Hepatocyte (in vitro differentiated cells): Measurements from ENCODE around the gene SMAD3.

Experiments
- EZH2 ChIP-seq: fragments of 200-600 bp; sonication (generic); IDR thresholded peaks from 2 replicates; pipeline ENCODE4 v1.6.1; 2016; ENCODE audit warnings: antibody characterized with exemption, mild to moderate bottlenecking, borderline replicate concordance
- TF ChIP-seq, protein P1 (sequence below): fragments of 200-600 bp; sonication (generic); IDR thresholded peaks from 2 replicates; pipeline ENCODE4 v1.5.1; 2016; ENCODE audit warnings: antibody characterized with exemption, mild to moderate bottlenecking; ENCODE audit not compliant: poor library complexity

DNA sequence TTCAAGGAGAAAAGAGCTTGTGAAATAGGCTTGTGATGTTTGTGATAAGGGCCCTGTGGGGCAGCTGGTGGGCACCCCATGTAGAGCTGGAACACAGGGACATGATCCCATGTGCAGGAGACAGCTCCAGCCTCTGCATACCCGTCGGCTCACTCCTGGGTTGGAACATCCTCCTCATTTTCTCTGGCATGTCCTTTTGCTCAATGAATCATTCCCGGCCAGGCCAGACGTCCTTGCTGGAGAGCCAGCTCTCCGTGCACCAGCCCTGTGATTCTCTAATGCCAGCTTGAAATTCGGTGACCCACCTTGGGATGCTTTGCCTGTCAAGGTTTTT, 77.3 kb downstream of the SMAD3 start:
- TF ChIP-seq EZH2, result no peak
- TF ChIP-seq, protein P1, sequence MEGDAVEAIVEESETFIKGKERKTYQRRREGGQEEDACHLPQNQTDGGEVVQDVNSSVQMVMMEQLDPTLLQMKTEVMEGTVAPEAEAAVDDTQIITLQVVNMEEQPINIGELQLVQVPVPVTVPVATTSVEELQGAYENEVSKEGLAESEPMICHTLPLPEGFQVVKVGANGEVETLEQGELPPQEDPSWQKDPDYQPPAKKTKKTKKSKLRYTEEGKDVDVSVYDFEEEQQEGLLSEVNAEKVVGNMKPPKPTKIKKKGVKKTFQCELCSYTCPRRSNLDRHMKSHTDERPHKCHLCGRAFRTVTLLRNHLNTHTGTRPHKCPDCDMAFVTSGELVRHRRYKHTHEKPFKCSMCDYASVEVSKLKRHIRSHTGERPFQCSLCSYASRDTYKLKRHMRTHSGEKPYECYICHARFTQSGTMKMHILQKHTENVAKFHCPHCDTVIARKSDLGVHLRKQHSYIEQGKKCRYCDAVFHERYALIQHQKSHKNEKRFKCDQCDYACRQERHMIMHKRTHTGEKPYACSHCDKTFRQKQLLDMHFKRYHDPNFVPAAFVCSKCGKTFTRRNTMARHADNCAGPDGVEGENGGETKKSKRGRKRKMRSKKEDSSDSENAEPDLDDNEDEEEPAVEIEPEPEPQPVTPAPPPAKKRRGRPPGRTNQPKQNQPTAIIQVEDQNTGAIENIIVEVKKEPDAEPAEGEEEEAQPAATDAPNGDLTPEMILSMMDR, result no peak
